ENCODE results near the gene GPATCH4.

Gene GPATCH4

DNA sequence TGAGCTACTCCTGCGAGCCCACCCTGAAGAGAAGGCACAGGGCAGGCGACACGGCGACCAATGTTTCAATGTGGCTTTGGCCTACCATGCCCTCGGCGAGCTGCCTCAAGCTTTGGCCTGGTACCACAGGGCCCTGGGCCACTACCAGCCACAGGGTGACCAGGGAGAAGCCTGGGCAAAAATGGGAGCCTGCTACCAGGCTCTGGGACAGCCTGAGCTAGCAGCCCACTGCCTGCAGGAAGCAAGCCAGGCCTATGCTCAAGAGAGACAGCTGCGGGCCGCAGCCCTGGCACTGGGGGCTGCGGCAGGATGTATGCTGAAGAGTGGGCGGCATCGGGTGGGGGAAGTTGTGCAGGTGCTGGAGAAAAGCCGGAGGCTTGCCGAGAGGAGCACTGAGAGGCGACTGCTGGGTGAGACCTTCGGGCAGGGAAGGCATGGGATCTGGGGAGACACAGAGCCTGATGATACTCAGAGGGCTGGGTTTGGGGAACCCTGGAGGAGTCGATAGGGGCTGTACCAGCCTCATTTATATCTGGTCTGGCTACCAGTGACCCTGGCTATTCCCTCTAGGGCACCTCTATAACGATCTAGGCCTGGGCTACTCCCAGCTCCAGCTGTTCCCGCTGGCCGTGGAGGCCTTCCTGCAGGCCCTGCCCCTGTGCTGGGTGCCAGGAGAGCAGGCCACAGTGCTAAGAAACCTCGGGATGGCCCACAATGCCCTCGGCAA is 19.5 kb downstream of the GPATCH4 start:
- WGBS (ENCODE audit: extremely low coverage, insufficient coverage, insufficient read length): no CpG with 5 or more reads among the region's 21 CpGs
- no peak overlapping the region for H2BK5ac ChIP-seq (ENCODE audit: low read depth, low read length, poor library complexity)
- no peak overlapping the region for H3K23ac ChIP-seq (ENCODE audit: low read length)
- H3K4me1 ChIP-seq (ENCODE audit: control insufficient read depth in 1 of 2, insufficient read depth in 2 of 2, low read length in 2 of 2): no peaks in the 10 kb centered on the region
- H3K4me3 ChIP-seq (ENCODE audit: low read depth, low read length): no peak overlapping the region
- no peak overlapping the region for H3K9ac ChIP-seq (ENCODE audit: low read length)
- no peak overlapping the region for H4K8ac ChIP-seq (ENCODE audit: low read depth, low read length)
- H2AFZ ChIP-seq (ENCODE audit: insufficient read depth, low read length, poor library complexity): no peak overlapping the region
- H2AK5ac ChIP-seq (ENCODE audit: low read length): no peak overlapping the region
- DNase-seq: no peak
- H3K18ac ChIP-seq (ENCODE audit: low read length): no peak overlapping the region
- no peak overlapping the region for H4K12ac ChIP-seq (ENCODE audit: low read depth, low read length)
- H3K27me3 ChIP-seq (ENCODE audit: insufficient read depth, low read length): no peaks in the 10 kb centered on the region
- H3K36me3 ChIP-seq (ENCODE audit: control insufficient read depth in 1 of 2, insufficient read depth in 2 of 2, low read length in 2 of 2): no peaks in the 10 kb centered on the region
- no peak overlapping the region for H4K91ac ChIP-seq (ENCODE audit: low read depth, low read length)
- no peak overlapping the region for H2BK12ac ChIP-seq (ENCODE audit: low read length)
- H2BK120ac ChIP-seq (ENCODE audit: insufficient read depth, low read length, poor library complexity): no peak overlapping the region
- H3K4ac ChIP-seq (ENCODE audit: low read depth, low read length): no peak overlapping the region
- no peaks in the 10 kb centered on the region for H3K9me3 ChIP-seq (ENCODE audit: insufficient read depth, low read depth, low read length)
- no peak overlapping the region for H3K4me2 ChIP-seq (ENCODE audit: low read length)
- no peak overlapping the region for H3K14ac ChIP-seq (ENCODE audit: low read length)
- no peaks in the 10 kb centered on the region for H3K79me2 ChIP-seq (ENCODE audit: control insufficient read depth, insufficient read depth, low read length, poor library complexity)
- H3K27ac ChIP-seq (ENCODE audit: low read depth, low read length): no peak overlapping the region
- no peaks in the 10 kb centered on the region for H3K79me1 ChIP-seq (ENCODE audit: low read length)

DNA sequence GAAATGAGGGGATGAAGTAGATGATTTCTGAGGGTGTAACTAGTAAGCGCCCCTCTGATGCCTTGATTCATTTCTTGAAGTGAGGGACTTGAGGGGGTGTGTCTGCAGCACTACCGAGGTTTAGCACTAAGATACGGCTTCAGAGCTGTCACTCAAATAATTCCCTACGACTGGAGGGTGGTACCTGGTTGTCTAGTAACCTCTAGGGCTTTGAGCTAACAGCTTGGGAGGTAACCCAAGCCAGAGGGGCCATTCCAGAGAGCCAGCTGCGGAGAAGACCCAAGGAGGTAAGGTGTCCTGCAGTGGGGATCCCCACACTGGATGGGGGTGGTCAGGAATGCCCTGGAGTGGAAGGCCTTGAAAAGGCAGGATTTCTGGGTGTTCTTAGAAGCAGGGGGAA is 21.8 kb downstream of the GPATCH4 start, which contains the start of gene TTC24:
Gene TTC24, plus strand, starts transcription at position 252 of the 400 bp plus-strand sequence. CDS start 1,642 bp downstream, outside the sequence.
- Histone ChIP-seq H4K12ac (ENCODE audit: low read depth, low read length) (no peak within 1 kb of the TSS), H3K9me3 (ENCODE audit: insufficient read depth, low read depth, low read length) (no peaks in the 10 kb centered on the region), H3K4me3 (ENCODE audit: low read depth, low read length) (no peak within 1 kb of the TSS), H3K79me2 (ENCODE audit: control insufficient read depth, insufficient read depth, low read length, poor library complexity) (no peaks in the 10 kb centered on the region), H2AFZ (ENCODE audit: insufficient read depth, low read length, poor library complexity) (no peak within 1 kb of the TSS), H3K23ac (ENCODE audit: low read length) (no peak within 1 kb of the TSS), H3K27ac (ENCODE audit: low read depth, low read length) (no peak within 1 kb of the TSS), H3K4ac (ENCODE audit: low read depth, low read length) (no peak within 1 kb of the TSS), H3K27me3 (ENCODE audit: insufficient read depth, low read length) (no peaks in the 10 kb centered on the region), H2AK5ac (ENCODE audit: low read length) (no peak within 1 kb of the TSS), H3K4me1 (ENCODE audit: control insufficient read depth in 1 of 2, insufficient read depth in 2 of 2, low read length in 2 of 2) (no peaks in the 10 kb centered on the region), H3K36me3 (ENCODE audit: control insufficient read depth in 1 of 2, insufficient read depth in 2 of 2, low read length in 2 of 2) (no peaks in the 10 kb centered on the region), H4K91ac (ENCODE audit: low read depth, low read length) (no peak within 1 kb of the TSS), H3K4me2 (ENCODE audit: low read length) (no peak within 1 kb of the TSS), H4K8ac (ENCODE audit: low read depth, low read length) (no peak within 1 kb of the TSS), H3K79me1 (ENCODE audit: low read length) (no peaks in the 10 kb centered on the region), H2BK12ac (ENCODE audit: low read length) (no peak within 1 kb of the TSS), H2BK5ac (ENCODE audit: low read depth, low read length, poor library complexity) (no peak within 1 kb of the TSS), H2BK120ac (ENCODE audit: insufficient read depth, low read length, poor library complexity) (no peak within 1 kb of the TSS), H3K18ac (ENCODE audit: low read length) (no peak within 1 kb of the TSS), H3K14ac (ENCODE audit: low read length) (no peak within 1 kb of the TSS), H3K9ac (ENCODE audit: low read length) (no peak within 1 kb of the TSS)
- WGBS (ENCODE audit: extremely low coverage, insufficient coverage, insufficient read length): no CpG with 5 or more reads among the region's 5 CpGs
- DNase-seq: no peak

DNA sequence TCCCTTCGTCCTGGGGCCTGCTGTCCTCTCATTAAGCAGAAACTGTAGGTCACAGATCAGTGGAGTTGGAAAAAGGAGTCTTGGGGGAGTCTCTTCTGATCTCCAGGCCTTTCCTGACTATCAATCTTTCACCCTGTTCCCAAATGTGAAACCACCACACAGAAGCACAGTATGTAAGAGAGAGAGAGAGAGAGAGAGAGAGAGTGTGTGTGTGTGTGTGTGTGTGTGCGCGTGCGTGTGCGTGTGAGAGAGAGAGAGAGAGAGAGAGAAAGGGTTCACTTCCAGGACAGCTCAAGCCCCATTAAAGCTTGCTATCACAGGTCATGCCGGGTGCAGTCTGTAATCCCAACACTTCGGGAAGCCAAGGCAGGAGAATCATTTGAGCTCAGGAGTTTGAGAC is 23.2 kb downstream of the GPATCH4 start:
- H2BK5ac ChIP-seq (ENCODE audit: low read depth, low read length, poor library complexity): no peak overlapping the region
- H3K14ac ChIP-seq (ENCODE audit: low read length): no peak overlapping the region
- H3K18ac ChIP-seq (ENCODE audit: low read length): no peak overlapping the region
- H3K4me2 ChIP-seq (ENCODE audit: low read length): no peak overlapping the region
- H4K91ac ChIP-seq (ENCODE audit: low read depth, low read length): no peak overlapping the region
- no peak overlapping the region for H2BK12ac ChIP-seq (ENCODE audit: low read length)
- WGBS (ENCODE audit: extremely low coverage, insufficient coverage, insufficient read length): no CpG with 5 or more reads among the region's 7 CpGs
- H2AK5ac ChIP-seq (ENCODE audit: low read length): no peak overlapping the region
- H3K9me3 ChIP-seq (ENCODE audit: insufficient read depth, low read depth, low read length): no peaks in the 10 kb centered on the region
- H4K8ac ChIP-seq (ENCODE audit: low read depth, low read length): no peak overlapping the region
- no peak overlapping the region for H3K23ac ChIP-seq (ENCODE audit: low read length)
- no peak overlapping the region for H3K4ac ChIP-seq (ENCODE audit: low read depth, low read length)
- H3K4me3 ChIP-seq (ENCODE audit: low read depth, low read length): no peak overlapping the region
- no peaks in the 10 kb centered on the region for H3K36me3 ChIP-seq (ENCODE audit: control insufficient read depth in 1 of 2, insufficient read depth in 2 of 2, low read length in 2 of 2)
- H3K79me2 ChIP-seq (ENCODE audit: control insufficient read depth, insufficient read depth, low read length, poor library complexity): no peaks in the 10 kb centered on the region
- no peak overlapping the region for H2AFZ ChIP-seq (ENCODE audit: insufficient read depth, low read length, poor library complexity)
- no peaks in the 10 kb centered on the region for H3K27me3 ChIP-seq (ENCODE audit: insufficient read depth, low read length)
- H3K4me1 ChIP-seq (ENCODE audit: control insufficient read depth in 1 of 2, insufficient read depth in 2 of 2, low read length in 2 of 2): no peaks in the 10 kb centered on the region
- H4K12ac ChIP-seq (ENCODE audit: low read depth, low read length): no peak overlapping the region
- no peak overlapping the region for H3K27ac ChIP-seq (ENCODE audit: low read depth, low read length)
- no peak for DNase-seq
- no peaks in the 10 kb centered on the region for H3K79me1 ChIP-seq (ENCODE audit: low read length)
- H2BK120ac ChIP-seq (ENCODE audit: insufficient read depth, low read length, poor library complexity): no peak overlapping the region
- H3K9ac ChIP-seq (ENCODE audit: low read length): no peak overlapping the region

DNA sequence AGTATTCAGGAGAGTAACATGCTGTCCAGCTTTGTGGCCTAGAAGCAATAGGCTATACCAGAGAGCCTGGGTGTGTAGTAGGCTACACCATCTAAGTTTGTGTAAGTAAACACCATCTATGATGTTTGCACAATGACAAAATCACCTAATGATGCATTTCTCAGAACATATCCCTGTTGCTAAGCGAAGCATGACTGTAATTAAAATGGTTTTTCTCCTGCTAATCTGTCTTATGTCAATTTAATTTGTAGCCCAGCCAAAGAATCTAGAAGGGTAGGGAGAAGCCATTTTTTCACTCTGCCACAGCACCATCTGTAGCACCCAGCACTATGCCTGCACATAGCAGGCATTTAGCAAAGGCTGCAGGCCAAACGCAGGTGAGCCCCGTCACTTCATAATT is 23.7 kb downstream of the GPATCH4 start:
- Histone ChIP-seq H4K8ac (ENCODE audit: low read depth, low read length) (no peak overlapping the region), H3K4me2 (ENCODE audit: low read length) (no peak overlapping the region), H2BK120ac (ENCODE audit: insufficient read depth, low read length, poor library complexity) (no peak overlapping the region), H3K23ac (ENCODE audit: low read length) (no peak overlapping the region), H3K4me3 (ENCODE audit: low read depth, low read length) (no peak overlapping the region), H3K18ac (ENCODE audit: low read length) (no peak overlapping the region), H3K14ac (ENCODE audit: low read length) (no peak overlapping the region), H2AFZ (ENCODE audit: insufficient read depth, low read length, poor library complexity) (no peak overlapping the region), H3K79me1 (ENCODE audit: low read length) (no peaks in the 10 kb centered on the region), H2AK5ac (ENCODE audit: low read length) (no peak overlapping the region), H3K79me2 (ENCODE audit: control insufficient read depth, insufficient read depth, low read length, poor library complexity) (no peaks in the 10 kb centered on the region), H3K27ac (ENCODE audit: low read depth, low read length) (no peak overlapping the region), H3K27me3 (ENCODE audit: insufficient read depth, low read length) (no peaks in the 10 kb centered on the region), H4K91ac (ENCODE audit: low read depth, low read length) (no peak overlapping the region), H3K9ac (ENCODE audit: low read length) (no peak overlapping the region), H2BK12ac (ENCODE audit: low read length) (no peak overlapping the region), H4K12ac (ENCODE audit: low read depth, low read length) (no peak overlapping the region), H3K4me1 (ENCODE audit: control insufficient read depth in 1 of 2, insufficient read depth in 2 of 2, low read length in 2 of 2) (no peaks in the 10 kb centered on the region), H3K9me3 (ENCODE audit: insufficient read depth, low read depth, low read length) (no peaks in the 10 kb centered on the region), H3K4ac (ENCODE audit: low read depth, low read length) (no peak overlapping the region), H3K36me3 (ENCODE audit: control insufficient read depth in 1 of 2, insufficient read depth in 2 of 2, low read length in 2 of 2) (no peaks in the 10 kb centered on the region), H2BK5ac (ENCODE audit: low read depth, low read length, poor library complexity) (no peak overlapping the region)
- WGBS (ENCODE audit: extremely low coverage, insufficient coverage, insufficient read length): no CpG with 5 or more reads among the region's 3 CpGs
- no peak for DNase-seq
